ENCODE data around the gene PRDM16. TPM values are rescaled to one million over a fixed set of nuclear protein-coding genes. Genes with fewer than 3 reads are reported as not detected.

The PRDM16 gene
- total RNA-seq, 1 donor from 2014 or later: not detected

- Mint-ChIP-seq H3K27me3 (ENCODE audit: low read depth) (no peaks in the 10 kb centered on the region), H3K9me3 (no peaks in the 10 kb centered on the region), H3K4me3 (ENCODE audit: low read depth) (no peak overlapping the region), H3K4me1 (ENCODE audit: low read depth) (no peaks in the 10 kb centered on the region), H3K36me3 (ENCODE audit: low read depth) (no peaks in the 10 kb centered on the region), H3K27ac (no peak overlapping the region)
- DNase-seq (ENCODE audit: low spot score): no peak
- intact Hi-C loops (cut with micrococcal nuclease): no loop called here
Measured at GRCh38 chr1:3352299-3352951, 283.4 kb downstream of the PRDM16 start.

GRCh38 chr1:3352952-3353331, 283.9 kb downstream of the PRDM16 start:
- no peaks in the 10 kb centered on the region for H3K4me1 Mint-ChIP-seq (ENCODE audit: low read depth)
- no peak overlapping the region for H3K27ac Mint-ChIP-seq
- H3K9me3 Mint-ChIP-seq: no peaks in the 10 kb centered on the region
- H3K36me3 Mint-ChIP-seq (ENCODE audit: low read depth): no peaks in the 10 kb centered on the region
- no peak overlapping the region for H3K4me3 Mint-ChIP-seq (ENCODE audit: low read depth)
- intact Hi-C loops (cut with micrococcal nuclease): no loop called here
- no peak for DNase-seq (ENCODE audit: low spot score)
- no peaks in the 10 kb centered on the region for H3K27me3 Mint-ChIP-seq (ENCODE audit: low read depth)

GRCh38 chr1:3353876-3354275, 284.9 kb downstream of the PRDM16 start:
- no peak for DNase-seq (ENCODE audit: low spot score)
- H3K27me3 Mint-ChIP-seq (ENCODE audit: low read depth): no peaks in the 10 kb centered on the region
- no peak overlapping the region for H3K27ac Mint-ChIP-seq
- no peaks in the 10 kb centered on the region for H3K36me3 Mint-ChIP-seq (ENCODE audit: low read depth)
- intact Hi-C loops (cut with micrococcal nuclease): no loop called here
- no peak overlapping the region for H3K4me3 Mint-ChIP-seq (ENCODE audit: low read depth)
- H3K9me3 Mint-ChIP-seq: no peaks in the 10 kb centered on the region
- no peaks in the 10 kb centered on the region for H3K4me1 Mint-ChIP-seq (ENCODE audit: low read depth)

GRCh38 chr1:3355089-3355488, 286.1 kb downstream of the PRDM16 start:
- no peaks in the 10 kb centered on the region for H3K9me3 Mint-ChIP-seq
- no peaks in the 10 kb centered on the region for H3K4me1 Mint-ChIP-seq (ENCODE audit: low read depth)

GRCh38 chr1:3355894-3356826, 287.2 kb downstream of the PRDM16 start:
- no peak overlapping the region for H3K27ac Mint-ChIP-seq
- no peak for DNase-seq (ENCODE audit: low spot score)
- no peaks in the 10 kb centered on the region for H3K27me3 Mint-ChIP-seq (ENCODE audit: low read depth)
- no peaks in the 10 kb centered on the region for H3K9me3 Mint-ChIP-seq
- no peak overlapping the region for H3K4me3 Mint-ChIP-seq (ENCODE audit: low read depth)
- no peaks in the 10 kb centered on the region for H3K4me1 Mint-ChIP-seq (ENCODE audit: low read depth)
- intact Hi-C loops (cut with micrococcal nuclease): no loop called here
- H3K36me3 Mint-ChIP-seq (ENCODE audit: low read depth): no peaks in the 10 kb centered on the region

More at GRCh38 chr1:3355089-3355488, 286.1 kb downstream of the PRDM16 start:
- no peaks in the 10 kb centered on the region for H3K36me3 Mint-ChIP-seq (ENCODE audit: low read depth)
- DNase-seq (ENCODE audit: low spot score): no peak
- no peaks in the 10 kb centered on the region for H3K27me3 Mint-ChIP-seq (ENCODE audit: low read depth)
- no peak overlapping the region for H3K27ac Mint-ChIP-seq
- intact Hi-C loops (cut with micrococcal nuclease): no loop called here
- H3K4me3 Mint-ChIP-seq (ENCODE audit: low read depth): no peak overlapping the region

GRCh38 chr1:3356827-3357460, 287.9 kb downstream of the PRDM16 start:
- no peak overlapping the region for H3K27ac Mint-ChIP-seq
- no peak overlapping the region for H3K4me3 Mint-ChIP-seq (ENCODE audit: low read depth)
- no peak for DNase-seq (ENCODE audit: low spot score)
- H3K4me1 Mint-ChIP-seq (ENCODE audit: low read depth): no peaks in the 10 kb centered on the region
- no peaks in the 10 kb centered on the region for H3K27me3 Mint-ChIP-seq (ENCODE audit: low read depth)
- H3K9me3 Mint-ChIP-seq: no peaks in the 10 kb centered on the region
- no peaks in the 10 kb centered on the region for H3K36me3 Mint-ChIP-seq (ENCODE audit: low read depth)
- intact Hi-C loops (cut with micrococcal nuclease): no loop called here

GRCh38 chr1:3357526-3358297, 288.7 kb downstream of the PRDM16 start:
- Mint-ChIP-seq H3K4me3 (ENCODE audit: low read depth) (no peak overlapping the region), H3K27me3 (ENCODE audit: low read depth) (no peaks in the 10 kb centered on the region), H3K36me3 (ENCODE audit: low read depth) (no peaks in the 10 kb centered on the region), H3K4me1 (ENCODE audit: low read depth) (no peaks in the 10 kb centered on the region), H3K9me3 (no peaks in the 10 kb centered on the region), H3K27ac (no peak overlapping the region)
- no peak for DNase-seq (ENCODE audit: low spot score)
- intact Hi-C loops (cut with micrococcal nuclease): no loop called here

- no peaks in the 10 kb centered on the region for H3K27me3 Mint-ChIP-seq (ENCODE audit: low read depth)
- no peaks in the 10 kb centered on the region for H3K36me3 Mint-ChIP-seq (ENCODE audit: low read depth)
- no peaks in the 10 kb centered on the region for H3K9me3 Mint-ChIP-seq
- H3K4me1 Mint-ChIP-seq (ENCODE audit: low read depth): no peaks in the 10 kb centered on the region
- H3K27ac Mint-ChIP-seq: no peak overlapping the region
- no peak overlapping the region for H3K4me3 Mint-ChIP-seq (ENCODE audit: low read depth)
- intact Hi-C loops (cut with micrococcal nuclease): no loop called here
- no peak for DNase-seq (ENCODE audit: low spot score)
Measured at GRCh38 chr1:3359351-3359750, 290.3 kb downstream of the PRDM16 start.

GRCh38 chr1:3359756-3360440, 290.9 kb downstream of the PRDM16 start:
- Mint-ChIP-seq H3K36me3 (ENCODE audit: low read depth) (no peaks in the 10 kb centered on the region), H3K27ac (no peak overlapping the region), H3K4me1 (ENCODE audit: low read depth) (no peaks in the 10 kb centered on the region), H3K9me3 (no peaks in the 10 kb centered on the region), H3K27me3 (ENCODE audit: low read depth) (no peaks in the 10 kb centered on the region), H3K4me3 (ENCODE audit: low read depth) (no peak overlapping the region)
- intact Hi-C loops (cut with micrococcal nuclease): no loop called here
- no peak for DNase-seq (ENCODE audit: low spot score)

GRCh38 chr1:3360646-3361257, 291.7 kb downstream of the PRDM16 start:
- Mint-ChIP-seq H3K27me3 (ENCODE audit: low read depth) (peaks cover 1% of the 10 kb centered on the region), H3K36me3 (ENCODE audit: low read depth) (no peaks in the 10 kb centered on the region), H3K9me3 (no peaks in the 10 kb centered on the region), H3K4me3 (ENCODE audit: low read depth) (no peak overlapping the region), H3K27ac (no peak overlapping the region), H3K4me1 (ENCODE audit: low read depth) (no peaks in the 10 kb centered on the region)
- no peak for DNase-seq (ENCODE audit: low spot score)
- intact Hi-C loops (cut with micrococcal nuclease): no loop called here

- DNase-seq (ENCODE audit: low spot score): no peak
- Mint-ChIP-seq H3K36me3 (ENCODE audit: low read depth) (no peaks in the 10 kb centered on the region), H3K4me1 (ENCODE audit: low read depth) (no peaks in the 10 kb centered on the region), H3K4me3 (ENCODE audit: low read depth) (no peak overlapping the region), H3K27ac (no peak overlapping the region), H3K9me3 (no peaks in the 10 kb centered on the region), H3K27me3 (ENCODE audit: low read depth) (peaks cover 2% of the 10 kb centered on the region)
- intact Hi-C loops (cut with micrococcal nuclease): no loop called here
Measured at GRCh38 chr1:3363023-3363422, 294.0 kb downstream of the PRDM16 start.

GRCh38 chr1:3363756-3364155, 294.8 kb downstream of the PRDM16 start:
- Mint-ChIP-seq H3K4me1 (ENCODE audit: low read depth) (no peaks in the 10 kb centered on the region), H3K9me3 (no peaks in the 10 kb centered on the region), H3K36me3 (ENCODE audit: low read depth) (no peaks in the 10 kb centered on the region), H3K27me3 (ENCODE audit: low read depth) (peaks cover 2% of the 10 kb centered on the region), H3K27ac (no peak overlapping the region), H3K4me3 (ENCODE audit: low read depth) (no peak overlapping the region)
- no peak for DNase-seq (ENCODE audit: low spot score)
- intact Hi-C loops (cut with micrococcal nuclease): no loop called here

Data from activated T-helper 2 cell treated with anti-CD3 and anti-CD28 coated beads, Interferon-gamma antibody, Interleukin-2, Interleukin-4, amounts not matched to agents 10 μg/mL and 5 μg/mL and 100 μg/mL, durations not matched to agents 14 hours and 24 hours and 36 hours (primary cell).